Heart left ventricle (tissue), 13 donors: ENCODE results near the gene MEGF9.

Experiments
- POLR2A ChIP-seq, 2 donors: fragments of 450-650 bp; IDR thresholded peaks; one replicate each; pipeline ENCODE4 v1.6.1; 2017; ENCODE audit warnings: antibody characterized with exemption in 2 of 2, mild to moderate bottlenecking in 2 of 2, moderate library complexity in 2 of 2
- TF ChIP-seq, protein P1 (sequence below), 12 donors: fragments of 200-600 bp; sonication (generic) in 4 of 12; IDR thresholded peaks; one replicate each; pipeline versions ENCODE4 v1.5.0 to v1.8.0; 2018 to 2022; ENCODE audit warnings: antibody characterized with exemption in 12 of 12, mild to moderate bottlenecking in 5 of 12
- donor health status: ischemic (EF 13 %, LVEDD 7.1; RV severe dilation, severe dysfunction).
- donor health status: DM: no; HTN: yes; CAD: no.
- donor health status: DM: no; HTN: no; CAD: no.
- donor health status: ischemic (EF 25% LVEDD 6.9; RV normal size, moderate dysfunction).
- donor health status: ischemic (EF 25% LVEDD 5.7; RV mildly dilated, moderate dysfunction).
- donor health status: ischemic (EF 35%, LVEDD 5.7; RV mildly dilated, moderate dysfunction).
- donor health status: nonischemic (EF 11% LVEDD 7.7; RV severe dilation, severe dysfunction).
- donor health status: DM: yes; HTN: yes; CAD: no.
- donor health status: PGD.
- donor health status: ischemic (EF 29% LVEDD 5.4; RV normal size, mild dysfunction).
- donor health status: nonischemic (EF 23%, LVEDD 6.1; RV moderate dilation, normal function).

DNA sequence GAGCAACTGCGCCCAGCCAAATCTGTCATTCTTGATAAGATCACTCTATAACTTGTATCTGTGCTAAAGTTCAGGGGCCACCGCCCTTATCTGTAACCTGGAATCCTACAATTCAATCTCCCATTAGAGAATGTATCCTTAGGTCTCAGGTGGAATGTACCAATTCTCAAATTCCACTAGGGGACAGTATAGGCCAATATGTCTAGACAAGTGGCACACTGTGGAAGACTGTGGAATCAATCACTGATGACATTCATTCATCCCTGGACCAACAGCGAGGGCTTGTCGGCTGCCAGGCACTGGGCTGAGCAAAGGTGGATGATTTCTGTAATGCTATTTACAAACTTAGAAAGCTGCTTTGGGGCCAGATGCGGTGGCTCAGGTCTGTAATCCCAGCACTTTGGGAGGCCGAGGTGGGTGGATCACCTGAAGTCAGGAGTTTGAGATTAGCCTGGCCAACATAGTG is 28.7 kb upstream of the MEGF9 start:
- TF ChIP-seq POLR2A (IDR thresholded peaks at IDR 0.05) = no peak
- TF ChIP-seq, protein P1, sequence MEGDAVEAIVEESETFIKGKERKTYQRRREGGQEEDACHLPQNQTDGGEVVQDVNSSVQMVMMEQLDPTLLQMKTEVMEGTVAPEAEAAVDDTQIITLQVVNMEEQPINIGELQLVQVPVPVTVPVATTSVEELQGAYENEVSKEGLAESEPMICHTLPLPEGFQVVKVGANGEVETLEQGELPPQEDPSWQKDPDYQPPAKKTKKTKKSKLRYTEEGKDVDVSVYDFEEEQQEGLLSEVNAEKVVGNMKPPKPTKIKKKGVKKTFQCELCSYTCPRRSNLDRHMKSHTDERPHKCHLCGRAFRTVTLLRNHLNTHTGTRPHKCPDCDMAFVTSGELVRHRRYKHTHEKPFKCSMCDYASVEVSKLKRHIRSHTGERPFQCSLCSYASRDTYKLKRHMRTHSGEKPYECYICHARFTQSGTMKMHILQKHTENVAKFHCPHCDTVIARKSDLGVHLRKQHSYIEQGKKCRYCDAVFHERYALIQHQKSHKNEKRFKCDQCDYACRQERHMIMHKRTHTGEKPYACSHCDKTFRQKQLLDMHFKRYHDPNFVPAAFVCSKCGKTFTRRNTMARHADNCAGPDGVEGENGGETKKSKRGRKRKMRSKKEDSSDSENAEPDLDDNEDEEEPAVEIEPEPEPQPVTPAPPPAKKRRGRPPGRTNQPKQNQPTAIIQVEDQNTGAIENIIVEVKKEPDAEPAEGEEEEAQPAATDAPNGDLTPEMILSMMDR (IDR thresholded peaks at IDR 0.05) = peak; percentile 27 to 69 (median 38)
